Naive thymus-derived CD4-positive, alpha-beta T cell (primary cell): ENCODE data around the gene RRP9. TPM values are rescaled to one million over a fixed set of nuclear protein-coding genes. Genes with fewer than 3 reads are reported as not detected.

Source experiments
- ATAC-seq: fragments of 150-1000 bp; cut with Tn5 transposase; 2 replicates; pipeline ENCODE4 v1.10.0; 2021; ENCODE audit warnings: mild to moderate bottlenecking, moderate library complexity
- CTCF ChIA-PET: fragments of 350-600 bp; sonication (Branson Sonifier 250); formaldehyde crosslinking; loops from one replicate; lab custom pipeline; 2021; ENCODE audit warnings: antibody characterized with exemption; lab: Charles Lee
- POLR2A ChIA-PET: fragments of 350-600 bp; sonication (Branson Sonifier 250); formaldehyde crosslinking; loops from one replicate; lab custom pipeline; 2021; ENCODE audit warnings: antibody characterized with exemption, inconsistent platforms; lab: Charles Lee
- DNase-seq, 9 donors: peaks; one replicate each; pipeline versions ENCODE4 v3.0.0 to v3.0.0-alpha.2; 2020 to 2022; ENCODE audit warnings: mixed read lengths in 1 of 9
- H3K27ac ChIP-seq: one replicate; pipeline ENCODE4 v1.7.0; 2013; ENCODE audit warnings: mild to moderate bottlenecking, low read depth, low read length, moderate library complexity
- H3K27me3 ChIP-seq, 2 donors: one replicate each; pipeline ENCODE4 v1.7.0; 2013; ENCODE audit warnings: low read length in 2 of 2, mild to moderate bottlenecking in 2 of 2, moderate library complexity in 2 of 2; ENCODE audit not compliant: control insufficient read depth in 2 of 2, insufficient read depth in 2 of 2
- H3K36me3 ChIP-seq, 3 experiments: 1 replicate in 2 of 3; 2 replicates in 1 of 3; pipeline ENCODE4 v1.7.0; 2013; ENCODE audit warnings: low read length in 3 of 3, mild to moderate bottlenecking in 3 of 3, moderate library complexity in 1 of 3; ENCODE audit not compliant: insufficient read depth in 3 of 3, control insufficient read depth in 2 of 3
- H3K4me1 ChIP-seq, 2 donors: one replicate each; pipeline ENCODE4 v1.7.0; 2013; ENCODE audit warnings: low read length in 2 of 2, mild to moderate bottlenecking in 2 of 2, moderate library complexity in 1 of 2; ENCODE audit not compliant: control insufficient read depth in 2 of 2, insufficient read depth in 2 of 2
- H3K4me3 ChIP-seq: 2 replicates; pipeline ENCODE4 v1.7.0; 2013; ENCODE audit warnings: mild to moderate bottlenecking, low read length
- H3K9me3 ChIP-seq, 3 experiments: 1 replicate in 2 of 3; 2 replicates in 1 of 3; pipeline ENCODE4 v1.7.0; 2013; ENCODE audit warnings: low read length in 3 of 3; ENCODE audit not compliant: control insufficient read depth in 2 of 3
- H3K27ac Mint-ChIP-seq, 9 donors: one replicate each; pipeline ENCODE4 v1.8.0; 2020 to 2022; ENCODE audit warnings: mixed read lengths in 9 of 9, mild to moderate bottlenecking in 8 of 9, moderate library complexity in 5 of 9, inconsistent platforms in 2 of 9
- H3K27me3 Mint-ChIP-seq, 5 donors: one replicate each; pipeline ENCODE4 v1.8.0; 2021 to 2022; ENCODE audit warnings: mixed read lengths in 5 of 5, mild to moderate bottlenecking in 1 of 5
- H3K36me3 Mint-ChIP-seq, 5 donors: one replicate each; pipeline ENCODE4 v1.8.0; 2020 to 2022; ENCODE audit warnings: mixed read lengths in 5 of 5, mild to moderate bottlenecking in 3 of 5, inconsistent platforms in 1 of 5
- H3K4me1 Mint-ChIP-seq, 7 donors: one replicate each; pipeline ENCODE4 v1.8.0; 2020 to 2022; ENCODE audit warnings: mixed read lengths in 7 of 7, mild to moderate bottlenecking in 3 of 7, inconsistent platforms in 1 of 7
- H3K4me3 Mint-ChIP-seq, 10 donors: one replicate each; pipeline ENCODE4 v1.8.0; 2020 to 2022; ENCODE audit warnings: mild to moderate bottlenecking in 10 of 10, mixed read lengths in 10 of 10, moderate library complexity in 6 of 10, inconsistent platforms in 2 of 10
- H3K9me3 Mint-ChIP-seq, 11 donors: one replicate each; pipeline ENCODE4 v1.8.0; 2020 to 2022; ENCODE audit warnings: mixed read lengths in 11 of 11, mild to moderate bottlenecking in 4 of 11, inconsistent platforms in 1 of 11, moderate library complexity in 1 of 11
- intact Hi-C, 2 donors: fragments of 100-400 bp; cut with micrococcal nuclease; formaldehyde crosslinking; loops; one replicate each; pipeline ENCODE4 v1.15.1; 2023
- polyA plus RNA-seq, 2 donors: library from polyadenylated mRNA; unstranded; fragments of 300-500 nt; fragmentation: Illumina TruSeq; gene quantifications; one replicate each; pipeline ENCODE4 v1.2.3, GENCODE V29; 2021
- total RNA-seq, 6 experiments: library from RNA in 5 of 6; stranded (reverse) in 5 of 6; gene quantifications; 1 replicate in 5 of 6; 2 replicates in 1 of 6; pipeline ENCODE4 v1.2.3 and lab custom pipeline; 2021 to 2026

Gene RRP9
- total and polyA plus RNA-seq, 7 experiments from 2014 or later, result 10.2 to 34.2 (median 18.6) TPM

- Mint-ChIP-seq H3K4me1 (peaks cover 0 to 6% (median 4%) of the 10 kb centered on the region in 7 donors), H3K27me3 (peaks cover 16 to 47% (median 21%) of the 10 kb centered on the region in 5 donors), H3K27ac (no peak within 1 kb of the TSS), H3K4me3 (peak within 1 kb of the TSS; percentile 16 to 80 (median 58)), H3K36me3 (peaks cover 0 to 6% (median 4%) of the 10 kb centered on the region in 5 donors), H3K9me3 (no peaks in the 10 kb centered on the region)
- Histone ChIP-seq H3K27ac (no peak within 1 kb of the TSS), H3K27me3 (peaks cover 3 to 4% of the 10 kb centered on the region in 2 donors), H3K36me3 (peaks cover 0 to 3% (median 0%) of the 10 kb centered on the region in 3 experiments), H3K9me3 (no peaks in the 10 kb centered on the region), H3K4me3 (peak within 1 kb of the TSS; percentile 44), H3K4me1 (peaks cover 0 to 7% of the 10 kb centered on the region in 2 donors)
- intact Hi-C loops, result no loop called here
- DNase-seq, result no peak
- CTCF ChIA-PET, result no interaction called here
- no peak for ATAC-seq
- POLR2A ChIA-PET, result no interaction called here
Measured at GRCh38 chr3:51955175-51955892, 13.6 kb upstream of the RRP9 start, which contains the start of gene GPR62. Gene GPR62 (plus strand): TSS chr3:51955381. CDS start chr3:51955653, 272 bp downstream.

GRCh38 chr3:51954713-51955112 is 13.0 kb upstream of the RRP9 start:
- Histone ChIP-seq H3K36me3 (peaks cover 0 to 3% (median 0%) of the 10 kb centered on the region in 3 experiments), H3K9me3 (no peaks in the 10 kb centered on the region), H3K27ac (no peak overlapping the region), H3K4me3 (no peak overlapping the region), H3K4me1 (peaks cover 0 to 7% of the 10 kb centered on the region in 2 donors), H3K27me3 (peaks cover 3 to 4% of the 10 kb centered on the region in 2 donors)
- Mint-ChIP-seq H3K4me1 (peaks cover 0 to 6% (median 4%) of the 10 kb centered on the region in 7 donors), H3K27me3 (peaks cover 16 to 47% (median 21%) of the 10 kb centered on the region in 5 donors), H3K27ac (no peak overlapping the region), H3K4me3 (peak overlapping the region in 6 of 10 donors; percentile 13 to 76 (median 44)), H3K9me3 (no peaks in the 10 kb centered on the region), H3K36me3 (peaks cover 0 to 6% (median 4%) of the 10 kb centered on the region in 5 donors)
- ATAC-seq, result no peak
- CTCF ChIA-PET, result no interaction called here
- intact Hi-C loops, result no loop called here
- DNase-seq, result no peak
- POLR2A ChIA-PET, result interaction anchor here (1.0 to 1.6 kb wide), 2 partner anchors 12 to 13 kb away, joined by 3 read pairs; partner anchors contain the start of gene PCBP4

GRCh38 chr3:51954105-51954504 is 12.4 kb upstream of the RRP9 start:
- H3K9me3 ChIP-seq, result no peaks in the 10 kb centered on the region
- Mint-ChIP-seq H3K27ac (no peak overlapping the region), H3K4me1 (peaks cover 0 to 6% (median 4%) of the 10 kb centered on the region in 7 donors), H3K4me3 (peak overlapping the region in 7 of 10 donors; percentile 4 to 76 (median 37)), H3K9me3 (no peaks in the 10 kb centered on the region), H3K27me3 (peaks cover 16 to 47% (median 21%) of the 10 kb centered on the region in 5 donors), H3K36me3 (peaks cover 0 to 6% (median 4%) of the 10 kb centered on the region in 5 donors)
- CTCF ChIA-PET, result no interaction called here
- no peak overlapping the region for H3K4me3 ChIP-seq
- H3K27me3 ChIP-seq, result peaks cover 3 to 4% of the 10 kb centered on the region in 2 donors
- peaks cover 0 to 7% of the 10 kb centered on the region in 2 donors for H3K4me1 ChIP-seq
- intact Hi-C loops, result no loop called here
- H3K36me3 ChIP-seq, result peaks cover 0 to 3% (median 0%) of the 10 kb centered on the region in 3 experiments
- DNase-seq (no peak), ATAC-seq (no peak)
- H3K27ac ChIP-seq, result no peak overlapping the region
- POLR2A ChIA-PET, result interaction anchor here (1.0 to 1.6 kb wide), 2 partner anchors 11 to 13 kb away, joined by 3 read pairs; partner anchors contain the start of gene PCBP4

- no peak overlapping the region for H3K4me3 Mint-ChIP-seq
- H3K27ac Mint-ChIP-seq, result no peak overlapping the region
- H3K9me3 Mint-ChIP-seq, result no peaks in the 10 kb centered on the region
- H3K4me3 ChIP-seq, result no peak overlapping the region
- H3K27me3 Mint-ChIP-seq, result peaks cover 16 to 47% (median 21%) of the 10 kb centered on the region in 5 donors
- H3K27me3 ChIP-seq, result peaks cover 3 to 4% of the 10 kb centered on the region in 2 donors
- intact Hi-C loops, result no loop called here
- H3K27ac ChIP-seq, result no peak overlapping the region
- ATAC-seq (peak; percentile 63), DNase-seq (no peak)
- H3K36me3 Mint-ChIP-seq, result peaks cover 0 to 7% (median 3%) of the 10 kb centered on the region in 5 donors
- H3K4me1 ChIP-seq, result peaks cover 0 to 7% of the 10 kb centered on the region in 2 donors
- H3K4me1 Mint-ChIP-seq, result peaks cover 0 to 6% (median 4%) of the 10 kb centered on the region in 7 donors
- ChIA-PET CTCF (interaction anchor here (1.0 kb wide), 1 partner anchor 21 kb away, joined by 6 read pairs; the partner anchor contains the start of gene ABHD14A), POLR2A (interaction anchor here (0.7 to 1.6 kb wide), 3 partner anchors 11 to 1503 kb away, joined by 3 to 5 read pairs (median 3); partner anchors contain the start of gene PCBP4)
- no peaks in the 10 kb centered on the region for H3K9me3 ChIP-seq
- H3K36me3 ChIP-seq, result no peaks in the 10 kb centered on the region
Measured at GRCh38 chr3:51953445-51953844, 11.7 kb upstream of the RRP9 start.

- Mint-ChIP-seq H3K27ac (no peak overlapping the region), H3K27me3 (peaks cover 16 to 35% (median 21%) of the 10 kb centered on the region in 5 donors), H3K36me3 (peaks cover 0 to 6% (median 0%) of the 10 kb centered on the region in 5 donors), H3K4me3 (no peak overlapping the region), H3K4me1 (peaks cover 0 to 5% (median 0%) of the 10 kb centered on the region in 7 donors), H3K9me3 (no peaks in the 10 kb centered on the region)
- no peaks in the 10 kb centered on the region for H3K4me1 ChIP-seq
- H3K27ac ChIP-seq, result no peak overlapping the region
- no peaks in the 10 kb centered on the region for H3K9me3 ChIP-seq
- no peak overlapping the region for H3K4me3 ChIP-seq
- DNase-seq (no peak), ATAC-seq (no peak)
- no peaks in the 10 kb centered on the region for H3K36me3 ChIP-seq
- ChIA-PET POLR2A (interaction anchor here (0.7 to 1.3 kb wide), 2 partner anchors 19 to 133 kb away, joined by 3 to 4 read pairs; no protein-coding TSS in a partner anchor), CTCF (interaction anchor here (0.6 kb wide), 1 partner anchor 1154 kb away, joined by 4 read pairs; no protein-coding TSS in a partner anchor)
- intact Hi-C loops, result no loop called here
- peaks cover 0 to 3% of the 10 kb centered on the region in 2 donors for H3K27me3 ChIP-seq
Measured at GRCh38 chr3:51950899-51951298, 9.2 kb upstream of the RRP9 start.

- Histone ChIP-seq H3K36me3 (no peaks in the 10 kb centered on the region), H3K9me3 (no peaks in the 10 kb centered on the region), H3K4me3 (no peak overlapping the region), H3K27ac (no peak overlapping the region), H3K4me1 (no peaks in the 10 kb centered on the region), H3K27me3 (no peaks in the 10 kb centered on the region)
- DNase-seq, result no peak
- no peak for ATAC-seq
- no peak overlapping the region for H3K4me3 Mint-ChIP-seq
- ChIA-PET POLR2A (no interaction called here), CTCF (no interaction called here)
- intact Hi-C loops, result no loop called here
- H3K9me3 Mint-ChIP-seq, result no peaks in the 10 kb centered on the region
- H3K27me3 Mint-ChIP-seq, result peaks cover 13 to 22% (median 17%) of the 10 kb centered on the region in 5 donors
- peaks cover 0 to 6% (median 0%) of the 10 kb centered on the region in 5 donors for H3K36me3 Mint-ChIP-seq
- H3K27ac Mint-ChIP-seq, result no peak overlapping the region
- peaks cover 0 to 8% (median 0%) of the 10 kb centered on the region in 7 donors for H3K4me1 Mint-ChIP-seq
Measured at GRCh38 chr3:51949121-51949520, 7.4 kb upstream of the RRP9 start.
